RCC 7860 (cell line): ENCODE measurements around the gene INPP5D.
A peak's percentile ranks its signal among the peaks of the same experiment; 100 is the strongest.
"Not testable (repeated sequence)": the region's sequence is repeated elsewhere in the genome, so short reads cannot be mapped to it uniquely, and the experiment has no call there.

ENCODE experiments used
- DNase-seq: peaks from one replicate; pipeline ENCODE4 v3.0.0-alpha.2; 2015; ENCODE audit warnings: low spot score
- FAIRE-seq: peaks from 2 replicates; lab custom pipeline; 2012; peaks lifted over from hg19 to GRCh38; lab: Jason Lieb, UNC

The INPP5D gene

DNA sequence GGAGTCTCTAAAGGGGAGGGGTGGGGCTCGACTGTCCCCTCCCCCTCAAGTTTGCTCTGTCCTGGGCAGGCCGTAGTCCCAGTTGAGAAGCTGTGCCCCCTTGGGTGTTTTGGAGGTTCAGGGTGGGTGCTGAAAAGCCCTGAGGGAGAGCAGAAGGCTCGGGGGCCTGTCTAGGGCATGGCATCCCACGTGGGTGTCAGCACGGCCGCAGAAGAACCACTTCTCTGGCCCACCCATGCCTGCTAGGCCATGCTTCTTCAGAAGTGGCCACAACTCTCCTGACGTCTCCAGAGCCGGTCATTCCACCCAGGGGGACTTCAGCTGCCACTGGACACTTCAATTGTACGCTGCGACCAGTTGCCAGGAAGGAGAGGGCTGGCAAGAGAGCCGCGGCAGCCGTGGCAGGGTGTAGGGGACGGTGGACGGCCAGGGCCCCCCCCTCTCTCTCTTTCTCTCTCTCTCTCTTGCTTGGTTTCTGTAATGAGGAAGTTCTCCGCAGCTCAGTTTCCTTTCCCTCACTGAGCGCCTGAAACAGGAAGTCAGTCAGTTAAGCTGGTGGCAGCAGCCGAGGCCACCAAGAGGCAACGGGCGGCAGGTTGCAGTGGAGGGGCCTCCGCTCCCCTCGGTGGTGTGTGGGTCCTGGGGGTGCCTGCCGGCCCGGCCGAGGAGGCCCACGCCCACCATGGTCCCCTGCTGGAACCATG is at the start of gene INPP5D:
TSS of gene INPP5D (plus strand) at position 546 of the 704 bp plus-strand sequence. CDS start at position 683, 137 bp downstream.
- FAIRE-seq (no peak), DNase-seq (no peak)

DNA sequence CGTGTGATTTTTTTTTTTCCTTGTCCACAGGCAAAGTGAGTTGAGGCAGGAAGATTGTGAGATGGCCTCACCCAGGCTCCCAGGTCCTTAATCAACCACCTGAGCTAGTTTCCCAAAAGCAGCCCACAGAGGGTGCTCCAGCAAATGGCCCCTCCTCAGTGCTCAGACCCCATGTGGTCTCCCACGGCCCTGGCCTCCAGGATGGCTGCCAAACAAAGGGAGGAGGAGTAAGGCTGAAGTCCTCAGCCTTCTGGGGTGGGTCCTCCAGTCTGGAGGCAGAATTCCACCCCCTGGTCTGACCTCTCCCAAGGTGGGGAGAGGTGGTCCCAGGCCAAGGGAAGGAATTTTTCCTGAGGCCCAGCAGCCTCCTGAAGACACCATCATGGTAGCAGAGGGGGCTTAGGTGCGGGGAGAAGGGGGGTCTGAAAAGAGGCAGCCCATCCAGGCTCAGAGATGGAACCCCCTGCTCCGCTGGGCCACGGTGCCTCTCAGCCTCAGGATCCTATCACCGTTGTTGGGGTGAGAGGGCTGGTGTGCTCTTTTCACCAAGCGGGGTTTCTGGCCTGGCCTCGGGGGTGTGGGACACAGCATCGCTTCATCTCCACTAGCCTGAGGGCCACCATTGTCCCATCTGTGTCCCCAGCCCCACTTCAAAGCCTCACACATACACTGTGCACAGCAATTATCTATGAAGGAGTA is 49.4 kb upstream of the INPP5D start:
- FAIRE-seq (no peak), DNase-seq (no peak)

DNA sequence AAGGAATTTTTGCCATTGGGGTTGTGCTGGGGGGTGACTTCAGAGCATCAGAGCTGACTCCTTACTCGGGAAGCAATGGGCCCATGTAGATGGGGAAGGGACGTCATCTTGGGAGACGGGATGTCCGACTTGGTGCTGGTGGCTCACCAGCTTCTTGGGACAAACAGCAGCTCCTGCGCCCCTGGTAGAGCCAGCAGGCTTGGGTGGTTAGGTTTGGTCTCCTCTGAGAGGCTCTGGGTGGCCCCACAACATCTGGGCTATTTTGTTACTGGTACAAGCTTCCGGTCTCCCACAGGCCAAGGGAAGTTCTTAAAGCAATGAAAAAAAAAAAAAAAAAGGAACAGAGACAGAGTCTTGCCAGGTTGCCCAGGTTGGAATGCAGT is 48.9 kb upstream of the INPP5D start:
- no peak for DNase-seq
- no peak for FAIRE-seq

DNA sequence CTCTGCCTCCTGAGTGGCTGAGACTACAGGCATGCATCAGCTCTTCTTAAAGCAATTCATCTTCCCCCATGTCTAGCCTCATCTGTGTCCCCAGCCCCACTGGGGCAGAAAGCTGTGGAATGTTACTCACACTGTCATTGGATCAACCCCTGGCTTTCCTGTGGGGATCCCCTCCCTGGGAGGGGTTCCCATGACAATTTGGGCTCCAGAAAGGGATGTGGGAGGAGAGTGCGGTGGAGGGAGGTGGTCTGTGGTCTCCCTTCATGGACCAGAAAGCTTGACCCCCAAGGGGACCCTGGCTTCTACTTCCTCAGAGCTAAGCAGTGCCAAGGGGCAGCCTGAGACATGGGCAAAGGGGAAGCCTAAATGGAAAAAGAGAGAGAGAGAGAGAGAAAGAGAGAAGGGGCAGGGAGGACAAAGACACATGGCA is 48.4 kb upstream of the INPP5D start:
- FAIRE-seq (no peak), DNase-seq (no peak)

DNA sequence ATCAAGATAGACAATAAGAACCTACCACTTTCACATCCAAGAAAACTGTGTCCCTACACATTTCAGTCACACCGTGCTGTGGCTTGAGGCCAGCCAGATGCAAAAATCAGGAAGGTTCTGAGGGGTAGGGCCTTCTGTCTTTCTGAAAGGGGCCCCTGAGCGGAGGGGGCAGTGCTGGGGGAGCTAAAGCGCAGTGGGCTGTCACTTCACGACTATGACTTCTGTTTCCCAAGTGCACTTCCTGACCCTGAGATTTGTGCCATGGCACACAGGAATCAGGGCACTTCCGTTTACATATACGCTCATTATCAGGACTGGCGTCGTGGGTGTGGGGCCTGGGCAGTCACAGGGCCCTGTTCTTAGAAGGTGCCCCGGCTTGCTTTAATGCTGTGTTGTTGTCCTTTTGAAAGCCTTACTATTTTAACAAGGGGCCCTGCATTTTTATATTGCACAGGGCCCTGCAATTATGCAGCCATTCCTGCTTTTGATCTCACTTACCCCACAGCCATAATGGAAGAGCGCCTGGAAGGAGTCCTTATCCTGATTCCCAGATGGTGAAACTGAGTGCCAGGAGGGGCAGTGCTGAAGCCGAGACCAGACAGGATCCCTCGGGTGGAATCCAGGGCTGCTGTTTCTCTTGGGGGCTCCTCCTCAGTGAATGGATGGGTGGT is 47.7 kb upstream of the INPP5D start:
- no peak for FAIRE-seq
- DNase-seq, result no peak

DNA sequence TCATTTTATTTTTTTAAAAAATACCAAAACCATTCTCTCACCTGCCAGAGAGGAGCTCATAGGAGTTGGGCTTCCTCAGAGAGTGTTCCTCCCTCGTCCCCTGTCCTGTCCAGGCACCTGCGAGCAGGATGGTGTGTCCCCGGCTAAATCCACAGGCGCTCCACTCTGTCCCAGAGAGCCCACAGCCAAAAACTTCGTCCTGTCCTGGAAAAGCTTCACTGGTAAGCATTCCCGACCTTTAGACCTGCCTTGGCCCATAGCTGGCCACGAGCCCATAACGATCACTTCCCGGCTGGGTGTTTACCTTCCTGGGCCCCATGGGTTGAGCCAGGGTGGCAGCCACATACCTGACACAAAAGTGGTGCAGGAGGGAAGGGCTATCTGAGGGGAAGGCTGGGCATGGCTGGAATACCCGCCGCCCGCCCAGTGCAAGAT is 47.1 kb upstream of the INPP5D start, which contains the start of gene NGEF:
TSS of gene NGEF (minus strand) at position 230 of the 435 bp plus-strand sequence. CDS start 38,366 bp downstream, outside the sequence.
- no peak for DNase-seq
- FAIRE-seq, result no peak

DNA sequence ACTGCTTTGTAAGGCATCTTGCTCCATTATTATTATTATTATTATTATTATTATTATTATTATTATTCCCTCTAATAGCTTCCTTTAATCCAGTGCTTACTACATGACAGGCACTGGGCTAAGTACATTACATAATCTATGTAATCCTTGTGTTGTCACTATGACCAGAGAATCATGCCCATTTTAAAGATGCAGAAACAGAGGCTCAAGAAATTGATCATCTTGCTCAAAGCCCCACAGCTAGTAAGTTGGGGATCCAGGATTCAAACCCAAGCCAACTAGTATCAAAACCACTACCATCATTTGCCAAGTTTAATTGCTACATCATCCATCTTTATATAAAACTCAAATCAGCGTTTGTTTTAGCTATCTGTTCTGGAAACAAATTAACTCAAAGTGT is 46.5 kb upstream of the INPP5D start:
- FAIRE-seq (no peak), DNase-seq (no peak)

DNA sequence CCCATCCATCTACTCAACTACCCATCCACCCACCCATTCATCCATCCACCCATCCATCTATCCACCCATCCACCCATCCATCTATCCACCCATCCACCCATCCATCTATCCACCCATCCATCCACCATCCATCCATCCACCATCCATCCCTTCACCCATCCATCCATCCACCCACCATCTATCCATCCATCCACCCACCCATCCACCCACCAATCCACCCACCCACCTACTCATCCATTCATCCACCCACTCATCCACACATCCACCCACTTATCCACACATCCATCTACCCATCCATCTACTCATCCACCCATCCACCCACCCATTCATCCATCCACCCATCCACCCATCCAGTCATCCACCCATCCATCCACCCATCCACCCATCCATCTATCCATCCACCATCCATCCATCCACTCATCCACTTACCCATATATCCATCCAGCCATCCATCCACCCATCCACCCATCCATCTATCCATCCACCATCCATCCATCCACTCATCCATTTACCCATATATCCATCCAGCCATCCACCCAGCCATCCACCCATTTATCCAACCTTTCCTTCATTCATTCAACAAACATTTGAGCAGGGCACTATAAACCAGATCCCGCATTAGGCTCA is 45.0 kb upstream of the INPP5D start:
- DNase-seq (no peak), FAIRE-seq (no peak)

DNA sequence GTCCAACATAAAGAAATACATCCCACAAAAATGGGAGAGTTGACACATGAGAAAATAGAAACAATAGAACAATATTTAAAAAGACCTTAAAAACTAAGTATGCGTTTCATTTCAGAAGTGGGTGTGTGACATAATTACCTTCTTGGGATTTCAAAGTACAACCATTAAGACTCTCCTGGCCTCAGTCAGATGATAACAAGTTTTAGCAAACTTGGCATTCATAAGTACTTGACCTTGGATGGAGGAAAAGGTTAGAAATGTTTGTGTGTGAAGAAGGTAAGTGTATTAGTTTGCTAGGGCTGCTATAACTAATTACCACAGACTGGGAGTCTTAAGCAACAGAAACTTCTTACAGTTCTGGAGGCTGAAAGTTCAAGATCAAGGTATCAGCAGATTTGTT is 42.2 kb upstream of the INPP5D start:
- DNase-seq, result no peak

DNA sequence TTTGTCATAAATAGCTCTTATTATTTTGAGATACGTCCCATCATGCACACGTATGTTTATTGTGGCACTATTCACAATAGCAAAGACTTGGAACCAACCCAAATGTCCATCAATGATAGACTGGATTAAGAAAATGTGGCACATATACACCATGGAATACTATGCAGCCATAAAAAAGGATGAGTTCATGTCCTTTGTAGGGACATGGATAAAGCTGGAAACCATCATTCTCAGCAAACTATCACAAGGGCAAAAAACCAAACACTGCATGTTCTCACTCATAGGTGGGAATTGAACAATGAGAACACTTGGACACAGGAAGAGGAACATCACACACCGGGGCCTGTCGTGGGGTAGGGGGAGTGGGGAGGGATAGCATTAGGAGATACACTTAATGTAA is 40.5 kb upstream of the INPP5D start:
- FAIRE-seq, DNase-seq: not testable (repeated sequence)

More for the DNA sequence above, 42.2 kb upstream of the INPP5D start:
- FAIRE-seq, result no peak

DNA sequence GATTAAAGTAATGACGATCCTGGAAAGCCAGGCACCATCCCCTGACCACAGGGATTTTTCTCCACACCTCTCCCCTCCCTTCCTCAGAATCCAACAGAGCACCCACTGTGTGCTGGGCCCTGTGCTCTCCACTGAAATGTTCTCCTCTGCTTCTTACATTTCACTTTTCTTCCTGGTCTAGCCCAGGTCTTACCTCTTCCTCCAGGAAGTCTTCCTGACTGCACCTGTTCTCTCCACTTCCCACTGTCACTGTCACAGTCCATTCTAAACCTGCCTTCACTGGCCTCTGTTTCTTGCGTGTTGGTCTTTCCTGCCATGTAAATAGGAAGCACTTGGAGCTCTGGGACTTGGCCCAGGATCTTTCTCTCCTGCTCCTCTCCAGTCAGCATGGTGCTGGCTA is 39.7 kb upstream of the INPP5D start:
- DNase-seq (no peak), FAIRE-seq (no peak)

DNA sequence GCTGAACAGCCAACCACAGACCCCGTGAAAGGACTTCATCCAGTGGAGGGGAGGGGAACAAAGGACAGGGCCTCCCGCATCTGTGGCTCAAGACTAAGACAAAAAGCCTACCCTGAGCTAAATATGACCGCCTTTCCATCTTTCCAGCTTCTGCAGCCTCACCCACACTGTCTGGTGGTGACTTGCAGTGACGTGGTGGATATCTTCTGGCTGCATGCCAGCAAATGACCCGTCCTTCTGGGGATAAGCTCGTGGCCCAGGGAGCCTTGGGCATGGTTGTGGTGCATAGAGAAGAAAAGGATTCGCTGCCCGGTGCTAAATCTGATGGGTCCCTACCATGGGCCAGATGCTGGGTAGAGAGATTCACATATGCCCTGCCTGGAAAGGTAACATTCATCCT is 38.4 kb upstream of the INPP5D start:
- FAIRE-seq (no peak), DNase-seq (peak; percentile 27)

DNA sequence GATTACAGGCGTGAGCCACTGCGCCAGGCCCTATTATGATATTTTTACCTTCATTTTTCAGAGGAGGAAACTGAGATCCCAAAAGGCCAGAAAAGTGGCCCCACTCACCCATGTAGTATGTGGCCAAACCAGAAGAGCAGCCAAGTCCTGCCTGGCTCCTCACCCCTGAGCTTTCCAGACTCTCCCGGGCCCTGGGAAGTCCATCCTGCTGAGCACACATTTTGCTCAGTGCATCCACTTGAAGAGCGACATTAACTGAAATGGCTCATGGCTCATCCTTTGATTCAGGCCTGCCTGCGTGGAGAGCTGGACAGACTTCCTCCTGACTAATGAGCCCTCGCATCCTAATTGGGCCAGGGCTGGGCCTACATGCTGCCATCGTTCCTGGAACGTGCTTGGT is 37.6 kb upstream of the INPP5D start:
- FAIRE-seq, result no peak
- no peak for DNase-seq

DNA sequence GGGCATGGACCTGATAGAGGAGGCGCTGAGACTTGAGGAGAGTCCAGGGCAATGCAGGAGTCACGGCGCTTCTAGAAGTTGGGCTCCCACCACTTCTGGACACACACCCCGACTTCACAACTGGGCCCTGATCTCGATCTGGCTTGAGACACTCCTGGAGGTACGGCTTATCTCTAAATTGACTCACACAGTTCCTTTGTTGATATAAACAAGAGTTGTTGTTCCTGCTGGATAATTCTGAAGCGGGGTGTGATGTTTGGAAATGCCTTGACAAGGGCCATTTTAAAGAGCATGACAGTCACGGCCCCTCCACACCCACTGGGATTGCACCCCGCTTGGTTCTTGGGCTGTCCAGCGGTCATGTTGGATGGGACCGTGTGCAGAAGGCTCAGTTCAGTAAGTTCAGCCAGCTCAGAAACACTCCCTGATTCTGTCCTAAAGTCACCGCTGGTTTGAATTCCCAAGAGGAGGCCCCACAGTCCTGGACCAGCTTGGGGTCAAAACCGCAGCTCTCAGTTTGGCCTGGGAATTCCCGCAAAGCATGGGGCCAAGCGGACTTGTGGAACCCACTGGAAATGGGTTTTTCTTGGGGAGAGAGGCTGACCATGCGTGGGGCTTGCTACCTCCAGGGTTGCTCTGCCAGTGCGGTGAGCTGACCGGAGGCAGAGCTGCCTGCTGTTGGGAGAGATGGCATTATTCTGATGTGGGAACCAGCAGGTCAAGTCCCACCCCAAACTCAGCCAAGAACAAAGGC is 37.0 kb upstream of the INPP5D start:
- FAIRE-seq (no peak), DNase-seq (no peak)

DNA sequence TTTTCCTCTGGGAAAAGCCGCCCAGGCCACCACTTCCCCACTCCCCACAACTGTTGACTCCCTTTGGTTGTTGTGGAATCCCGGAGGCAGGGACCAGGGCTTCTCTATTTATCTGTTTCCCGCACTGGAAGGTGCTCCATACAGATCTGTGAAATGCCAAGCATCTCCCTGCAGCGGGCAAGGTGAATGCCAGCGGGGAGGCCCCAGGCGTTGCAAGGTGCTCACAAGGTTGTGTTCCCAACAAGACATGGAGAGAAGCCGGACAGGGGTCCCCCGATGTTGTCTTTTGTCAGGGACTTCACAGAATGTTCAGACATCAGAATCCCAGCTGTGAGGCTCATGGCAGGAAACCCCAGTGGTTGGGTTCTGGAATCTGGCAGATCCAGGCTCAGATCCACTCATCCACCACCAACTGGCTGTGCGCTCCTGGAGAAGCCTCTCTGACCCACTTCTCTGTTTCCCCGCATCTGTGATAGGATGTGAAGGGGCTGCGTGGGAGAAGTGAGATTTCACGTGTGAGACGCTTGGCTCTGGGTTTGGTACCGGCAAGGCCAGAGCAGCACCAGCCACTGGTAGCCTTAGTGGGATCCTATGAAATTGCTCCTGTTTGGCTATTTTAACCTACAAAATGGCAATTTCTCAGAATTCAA is 36.3 kb upstream of the INPP5D start:
- FAIRE-seq, result no peak

DNA sequence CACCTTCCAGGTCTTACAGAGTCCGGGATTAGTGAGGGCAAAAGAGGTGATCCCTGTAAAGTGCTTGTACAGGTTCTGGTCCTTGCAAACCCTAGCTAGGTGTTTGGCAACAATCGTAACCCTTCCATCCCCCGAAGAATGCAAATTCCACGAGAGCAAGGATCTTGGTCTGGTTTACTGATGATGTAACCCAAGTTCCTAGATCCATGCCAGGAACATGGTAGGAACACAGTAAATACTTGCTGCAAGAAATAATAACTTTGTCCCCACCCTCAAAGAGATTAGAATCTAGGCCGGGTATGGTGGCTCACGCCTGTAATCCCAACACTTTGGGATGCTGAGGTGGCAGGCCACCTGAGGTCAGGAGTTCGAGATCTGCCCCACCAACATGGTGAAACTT is 34.4 kb upstream of the INPP5D start:
- DNase-seq (no peak), FAIRE-seq (no peak)

More for the DNA sequence above, 36.3 kb upstream of the INPP5D start:
- DNase-seq, result no peak

DNA sequence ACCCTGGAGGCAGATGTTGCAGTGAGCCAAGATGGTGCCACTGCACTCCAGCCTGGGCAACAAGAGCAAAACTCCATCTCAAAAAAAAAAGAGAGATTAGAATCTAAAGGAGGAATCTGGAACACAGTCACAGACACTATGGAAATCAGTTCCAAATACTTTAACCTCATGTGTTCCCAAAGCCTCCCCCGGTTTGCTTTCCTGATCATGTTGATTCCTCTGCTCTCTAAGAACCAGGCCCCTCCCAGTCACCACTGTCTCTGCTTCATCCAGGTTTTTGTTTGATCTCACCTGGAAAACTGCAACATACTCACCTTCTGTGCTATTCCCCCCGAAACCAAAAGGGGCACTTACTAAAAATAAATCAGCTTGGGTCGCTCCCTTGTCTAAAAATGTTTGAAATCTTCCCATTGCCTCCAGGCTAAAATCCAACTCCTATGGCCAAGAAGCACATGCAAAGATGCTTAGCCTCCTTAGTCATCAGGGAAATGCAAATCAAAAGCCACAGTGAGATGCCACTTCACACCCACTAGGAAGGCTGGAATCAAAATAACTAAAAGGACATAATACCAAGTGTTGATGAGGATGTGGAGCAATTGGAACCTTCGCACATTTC is 33.8 kb upstream of the INPP5D start:
- DNase-seq, result no peak
- no peak for FAIRE-seq

DNA sequence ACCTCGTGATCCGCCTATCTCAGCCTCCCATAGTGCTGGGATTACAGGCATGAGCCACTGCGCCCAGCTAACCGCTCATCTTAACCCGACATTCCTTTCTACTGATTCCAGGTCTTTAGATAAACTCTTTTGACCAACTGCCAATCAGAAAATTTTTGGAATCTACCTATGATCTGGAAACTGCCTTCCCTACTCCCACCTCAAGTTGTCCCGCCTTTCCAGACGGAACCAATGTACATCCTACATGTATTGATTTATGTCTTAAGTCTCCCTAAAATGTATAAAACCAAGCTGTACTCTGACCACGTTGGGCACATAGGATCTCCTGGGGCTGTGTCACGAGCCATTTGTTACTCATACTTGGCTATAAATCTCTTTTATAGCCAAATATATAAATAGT is 30.8 kb upstream of the INPP5D start:
- FAIRE-seq, result no peak
- peak; percentile 64 for DNase-seq
